Adrenal gland (tissue), 12 donors: Measurements from ENCODE around the gene CCL4. TPM values are rescaled to one million over a fixed set of nuclear protein-coding genes. Genes with fewer than 3 reads are reported as not detected.

ENCODE experiments used
- DNase-seq, 7 donors: peaks; one replicate each; pipeline ENCODE4 v3.0.0-alpha.2; 2019 to 2020
- H3K27ac ChIP-seq, 5 donors: fragments of 200-600 bp; sonication (generic) in 4 of 5; 1 replicate in 3 of 5; 2 replicates in 2 of 5; pipeline versions ENCODE4 v1.5.1 to v1.8.0; 2016 to 2020; ENCODE audit warnings: mild to moderate bottlenecking in 1 of 5
- H3K27me3 ChIP-seq: fragments of 200-600 bp; 2 replicates; pipeline ENCODE4 v1.8.0; 2021
- H3K36me3 ChIP-seq, 2 donors: fragments of 200-600 bp; replicated peaks in 1 of 2; 1 replicate in 1 of 2; 2 replicates in 1 of 2; pipeline versions ENCODE4 v1.5.1 to v1.8.0; 2018 to 2022
- H3K4me1 ChIP-seq, 2 donors: fragments of 200-600 bp; replicated peaks in 1 of 2; 1 replicate in 1 of 2; 2 replicates in 1 of 2; pipeline versions ENCODE4 v1.5.1 to v1.8.0; 2018 to 2021
- H3K4me3 ChIP-seq, 4 donors: fragments of 200-600 bp; sonication (generic) in 3 of 4; one replicate each; pipeline ENCODE4 v1.5.1; 2016 to 2018
- H3K9me3 ChIP-seq, 3 donors: fragments of 200-600 bp; sonication (generic) in 1 of 3; replicated peaks in 1 of 3; 1 replicate in 2 of 3; 2 replicates in 1 of 3; pipeline versions ENCODE4 v1.5.1 to v1.8.0; 2016 to 2021
- CTCF ChIP-seq, 6 experiments: fragments of 450-650 bp in 4 of 6; fragments of 200-600 bp in 2 of 6; sonication (generic) in 1 of 6; IDR thresholded peaks; 1 replicate in 5 of 6; 2 replicates in 1 of 6; pipeline versions ENCODE4 v1.5.1 to v1.8.0; 2016 to 2021; ENCODE audit warnings: antibody characterized with exemption in 6 of 6, mild to moderate bottlenecking in 2 of 6, moderate library complexity in 1 of 6
- POLR2A ChIP-seq, 2 donors: fragments of 450-650 bp; IDR thresholded peaks; one replicate each; pipeline ENCODE4 v1.6.1; 2017; ENCODE audit warnings: antibody characterized with exemption in 2 of 2, mild to moderate bottlenecking in 2 of 2, moderate library complexity in 1 of 2
- WGBS, 4 donors: extraction: QIAGEN DNeasy Blood & Tissue Kit in 2 of 4; methylation state at CpG; one replicate each; pipeline versions ENCODE4 v1.1.5 to v1.1.7; 2013 to 2017; 5-methylcytosine and 5-hydroxymethylcytosine counted together
- intact Hi-C, 2 donors: fragments of 100-400 bp; cut with DNase I; formaldehyde crosslinking; loops; one replicate each; pipeline versions ENCODE4 v1.14.1 to v1.15.0; 2022 to 2023
- polyA plus RNA-seq, 3 donors: library from polyadenylated mRNA; stranded (reverse); fragments of 200-250 nt in 2 of 3; fragments of 350-450 nt in 1 of 3; fragmentation: Illumina TruSeq in 1 of 3; extraction: RNeasy Lipid Tissue Mini Kit (QIAGEN cat#74804) in 1 of 3; gene quantifications; one replicate each; pipeline ENCODE4 v1.2.3, GENCODE V29; 2013 to 2014
- total RNA-seq, 9 donors: library from RNA; depleted of rRNA in 4 of 9; stranded (reverse); fragments of >200 nt in 4 of 9; fragments of 120-200 nt in 1 of 9; fragmentation: NEBNext Ultra II Directional in 1 of 9; extraction: Animal tissue kit (Norgen Biotek cat#: 25700) in 1 of 9; gene quantifications; one replicate each; pipeline versions ENCODE4 v1.1.0 to v1.2.4, GENCODE V29; 2013 to 2023
- donor health status: healthy with polysubstance abuse.
- donor health status: Bipolar disorder and iron deficiency.
- donor health status: DM: yes; HTN: yes; CAD: no.
- donor health status: DM: no; HTN: no; CAD: no.
- donor health status: DM: no; HTN: no; CAD: no.
- donor health status: DM: yes; HTN: yes; CAD: no.

CCL4 gene
- total and polyA plus RNA-seq, 12 donors = 0.72 to 17.5 (median 5.4) TPM

DNA sequence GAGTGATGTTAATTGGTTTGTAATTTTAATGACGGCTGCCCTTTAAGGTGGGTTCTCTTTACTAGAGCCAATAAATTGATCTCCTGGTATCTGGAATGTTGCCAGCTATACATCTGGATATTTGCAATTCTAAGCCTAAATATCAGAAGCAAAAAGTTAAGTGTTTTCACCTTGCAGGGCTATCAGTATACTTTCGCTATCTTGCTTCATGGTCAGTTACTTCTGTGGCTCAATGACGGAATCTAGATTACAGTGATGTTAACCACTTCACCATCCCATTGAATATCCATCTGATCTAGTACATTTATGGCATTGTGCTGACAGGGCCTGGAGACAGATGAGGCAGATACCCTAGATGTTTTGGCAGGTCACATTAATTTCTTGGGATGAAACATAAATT lies 28.3 kb downstream of the CCL4 start:
- intact Hi-C loops = no loop called here
- Histone ChIP-seq H3K27ac (no peak overlapping the region), H3K9me3 (no peaks in the 10 kb centered on the region), H3K4me1 (no peaks in the 10 kb centered on the region), H3K27me3 (no peaks in the 10 kb centered on the region), H3K36me3 (no peaks in the 10 kb centered on the region), H3K4me3 (no peak overlapping the region)
- 71 to 84% (median 82%) methylated on average over 3 of the region's 3 CpGs for WGBS, 4 donors
- DNase-seq = no peak
- no peak for TF ChIP-seq CTCF (IDR thresholded peaks at IDR 0.05)
- no peak for TF ChIP-seq POLR2A (IDR thresholded peaks at IDR 0.05)

- 68 to 76% (median 70%) methylated on average over 2 of the region's 2 CpGs for WGBS, 4 donors
- H3K27me3 ChIP-seq = no peaks in the 10 kb centered on the region
- TF ChIP-seq POLR2A (IDR thresholded peaks at IDR 0.05) = no peak
- no peak for TF ChIP-seq CTCF (IDR thresholded peaks at IDR 0.05)
- H3K4me3 ChIP-seq = no peak overlapping the region
- no peak for DNase-seq
- H3K36me3 ChIP-seq = no peaks in the 10 kb centered on the region
- no peaks in the 10 kb centered on the region for H3K9me3 ChIP-seq
- H3K4me1 ChIP-seq = no peaks in the 10 kb centered on the region
- no peak overlapping the region for H3K27ac ChIP-seq
- intact Hi-C loops = no loop called here
Measured at GRCh38 chr17:36132421-36132831, 28.8 kb downstream of the CCL4 start.

- no peaks in the 10 kb centered on the region for H3K4me1 ChIP-seq
- H3K4me3 ChIP-seq = no peak overlapping the region
- WGBS, 4 donors = 36 to 51% (median 43%) methylated on average over 4 of the region's 4 CpGs
- no peak overlapping the region for H3K27ac ChIP-seq
- intact Hi-C loops = no loop called here
- no peaks in the 10 kb centered on the region for H3K36me3 ChIP-seq
- TF ChIP-seq POLR2A (IDR thresholded peaks at IDR 0.05) = no peak
- no peak for TF ChIP-seq CTCF (IDR thresholded peaks at IDR 0.05)
- DNase-seq = peak in 4 of 7 donors; percentile 26 to 42 (median 30)
- H3K9me3 ChIP-seq = no peaks in the 10 kb centered on the region
- no peaks in the 10 kb centered on the region for H3K27me3 ChIP-seq
Measured at GRCh38 chr17:36133602-36134236, 30.1 kb downstream of the CCL4 start.

GRCh38 chr17:36135465-36135864 lies 31.8 kb downstream of the CCL4 start:
- no peak overlapping the region for H3K27ac ChIP-seq
- intact Hi-C loops = no loop called here
- H3K4me3 ChIP-seq = no peak overlapping the region
- no peak for TF ChIP-seq CTCF (IDR thresholded peaks at IDR 0.05)
- no peak for TF ChIP-seq POLR2A (IDR thresholded peaks at IDR 0.05)
- H3K27me3 ChIP-seq = no peaks in the 10 kb centered on the region
- WGBS, 4 donors = 71 to 80% (median 75%) methylated on average over 4 of the region's 4 CpGs
- no peaks in the 10 kb centered on the region for H3K4me1 ChIP-seq
- no peaks in the 10 kb centered on the region for H3K9me3 ChIP-seq
- DNase-seq = no peak
- no peaks in the 10 kb centered on the region for H3K36me3 ChIP-seq
